Psoas muscle (tissue), 8 donors: ENCODE data around the gene BCL2L12. TPM values are rescaled to one million over a fixed set of nuclear protein-coding genes. Genes with fewer than 3 reads are reported as not detected.

Experiments used
- ATAC-seq, 4 donors: fragments of 200-7000 bp; cut with Tn5 transposase; one replicate each; pipeline ENCODE4 v1.9.1; 2020; ENCODE audit warnings: moderate library complexity in 3 of 4, mild to moderate bottlenecking in 2 of 4
- DNase-seq, 2 donors: peaks; one replicate each; pipeline ENCODE4 v3.0.0-alpha.2; 2020
- H3K27ac ChIP-seq: fragments of 200-600 bp; one replicate; pipeline ENCODE4 v1.8.0; 2022
- H3K27me3 ChIP-seq, 3 donors: fragments of 200-600 bp in 1 of 3; one replicate each; pipeline versions ENCODE4 v1.6.1 to v1.8.0; 2013 to 2022; ENCODE audit warnings: low read length in 2 of 3, mild to moderate bottlenecking in 2 of 3, moderate library complexity in 1 of 3; ENCODE audit not compliant: insufficient read depth in 3 of 3
- H3K36me3 ChIP-seq, 2 donors: fragments of 200-600 bp in 1 of 2; one replicate each; pipeline versions ENCODE4 v1.6.1 to v1.8.0; 2013 to 2022; ENCODE audit warnings: low read depth in 1 of 2, mild to moderate bottlenecking in 1 of 2, moderate library complexity in 1 of 2; ENCODE audit not compliant: insufficient read depth in 1 of 2
- H3K4me1 ChIP-seq: fragments of 200-600 bp; one replicate; pipeline ENCODE4 v1.8.0; 2022
- H3K4me3 ChIP-seq: fragments of 200-600 bp; one replicate; pipeline ENCODE4 v1.8.0; 2022; ENCODE audit warnings: mild to moderate bottlenecking
- H3K9me3 ChIP-seq: fragments of 200-600 bp; one replicate; pipeline ENCODE4 v1.8.0; 2022
- CTCF ChIP-seq: fragments of 200-600 bp; IDR thresholded peaks from one replicate; pipeline ENCODE4 v1.8.0; 2022; ENCODE audit warnings: antibody characterized with exemption
- WGBS, 3 donors: extraction: QIAGEN DNeasy Blood & Tissue Kit; methylation state at CpG; one replicate each; pipeline versions ENCODE4 v1.1.6 to v1.1.7; 2013; 5-methylcytosine and 5-hydroxymethylcytosine counted together
- intact Hi-C, 2 donors: fragments of 100-400 bp; cut with DNase I; formaldehyde crosslinking; loops; one replicate each; pipeline versions ENCODE4 v1.11.0 to v1.14.2; 2022
- polyA plus RNA-seq, 3 donors: library from polyadenylated mRNA; stranded (reverse); fragments of 200-250 nt; gene quantifications; one replicate each; pipeline ENCODE4 v1.2.3, GENCODE V29; 2013
- total RNA-seq, 4 donors: library from RNA; stranded (reverse); fragmentation: NEBNext Ultra II Directional in 2 of 4; extraction: Animal tissue kit (Norgen Biotek cat#: 25700) in 2 of 4; gene quantifications; one replicate each; pipeline versions ENCODE4 v1.2.1 to v1.2.4, GENCODE V29; 2021 to 2023
- donor health status: healthy with polysubstance abuse.
- donor health status: DM: no; HTN: no; CAD: no; lungs with moderate emphysema.
- donor health status: Bipolar disorder and iron deficiency.
- donor health status: healthy.
- donor health status: DM: yes; HTN: yes; CAD: no.
- donor health status: DM: no; HTN: no; CAD: no.
- donor health status: DM: no; HTN: no; CAD: no.
- donor health status: DM: yes; HTN: yes; CAD: no.

Gene BCL2L12
- total and polyA plus RNA-seq, 7 donors = 13.0 to 42.7 (median 21.5) TPM

- Histone ChIP-seq H3K27ac (no peak overlapping the region), H3K27me3 (no peaks in the 10 kb centered on the region), H3K36me3 (peaks cover 5 to 73% of the 10 kb centered on the region in 2 donors), H3K4me1 (peaks cover 3% of the 10 kb centered on the region), H3K9me3 (no peaks in the 10 kb centered on the region), H3K4me3 (no peak overlapping the region)
- 83 to 90% (median 88%) methylated on average over 14 to 15 of the region's 15 CpGs for WGBS, 3 donors
- ATAC-seq (no peak), DNase-seq (no peak)
- TF ChIP-seq CTCF = no peak
- intact Hi-C loops = no loop called here
These were observed 5.3 kb upstream of the BCL2L12 start for GRCh38 chr19:49660338-49660961.

GRCh38 chr19:49662011-49662410 is 3.7 kb upstream of the BCL2L12 start:
- intact Hi-C loops = loop anchor here in 1 of 2 donors (2.0 kb wide), 1 partner anchor 13 kb away; no protein-coding TSS in a partner anchor
- H3K36me3 ChIP-seq = peaks cover 5 to 58% of the 10 kb centered on the region in 2 donors
- no peak for DNase-seq
- no peak overlapping the region for H3K27ac ChIP-seq
- peaks cover 8% of the 10 kb centered on the region for H3K4me1 ChIP-seq
- no peaks in the 10 kb centered on the region for H3K27me3 ChIP-seq
- WGBS, 3 donors = 87 to 91% (median 89%) methylated on average over 16 of the region's 16 CpGs
- TF ChIP-seq CTCF = no peak
- H3K9me3 ChIP-seq = no peaks in the 10 kb centered on the region
- ATAC-seq = no peak
- H3K4me3 ChIP-seq = no peak overlapping the region

- intact Hi-C loops = loop anchor here in 1 of 2 donors (2.0 kb wide), 1 partner anchor 14 kb away; no protein-coding TSS in a partner anchor
- 85 to 91% (median 86%) methylated on average over 12 of the region's 12 CpGs for WGBS, 3 donors
- no peak for TF ChIP-seq CTCF
- DNase-seq (no peak), ATAC-seq (no peak)
- H3K27me3 ChIP-seq = no peaks in the 10 kb centered on the region
- H3K4me3 ChIP-seq = no peak overlapping the region
- H3K4me1 ChIP-seq = peaks cover 8% of the 10 kb centered on the region
- no peak overlapping the region for H3K27ac ChIP-seq
- peaks cover 0 to 45% of the 10 kb centered on the region in 2 donors for H3K36me3 ChIP-seq
- no peaks in the 10 kb centered on the region for H3K9me3 ChIP-seq
These were observed 2.5 kb upstream of the BCL2L12 start for GRCh38 chr19:49663224-49663623.

GRCh38 chr19:49664171-49665035 is 1.3 kb upstream of the BCL2L12 start:
- intact Hi-C loops = no loop called here
- Histone ChIP-seq H3K9me3 (no peaks in the 10 kb centered on the region), H3K4me3 (peak overlapping the region; percentile 70), H3K27ac (peak overlapping the region; percentile 49), H3K4me1 (peaks cover 8% of the 10 kb centered on the region), H3K27me3 (no peaks in the 10 kb centered on the region), H3K36me3 (peaks cover 0 to 34% of the 10 kb centered on the region in 2 donors)
- TF ChIP-seq CTCF = no peak
- ATAC-seq (peak; percentile 80 to 87 (median 82)), DNase-seq (peak; percentile 89 to 94)
- WGBS, 3 donors = 0 to 1% (median 1%) methylated on average over 52 to 53 of the region's 53 CpGs
